ENCODE results near the gene HPS4.

Gene HPS4

DNA sequence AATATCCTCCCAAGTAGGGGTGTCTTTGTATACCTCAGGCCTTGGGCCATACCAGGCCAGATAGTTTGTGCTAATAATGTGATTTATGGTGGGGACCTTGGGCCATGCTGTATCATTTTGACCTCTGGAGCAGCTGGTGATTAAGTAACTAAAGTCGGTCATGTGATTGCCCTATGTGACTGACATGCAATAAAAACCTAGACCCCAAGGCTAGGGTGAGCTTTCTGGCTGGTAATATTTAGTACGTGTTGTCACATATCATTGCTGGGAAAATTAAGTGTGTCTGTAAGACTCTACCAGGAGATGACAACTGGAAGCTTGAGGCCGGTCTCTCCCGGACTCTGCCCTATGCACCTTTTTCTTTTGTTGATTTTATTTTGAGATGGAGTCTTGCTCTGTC is 41.3 kb upstream of the HPS4 start:
- DNase-seq (ENCODE audit: low read depth): no peak
- TF ChIP-seq MYC (IDR thresholded peaks at IDR 0.05; ENCODE audit: low read depth, low read length) (no peak), POLR2A (IDR thresholded peaks at IDR 0.05; ENCODE audit: extremely low read depth, insufficient read length) (no peak)
- TF ChIP-seq, protein P1, sequence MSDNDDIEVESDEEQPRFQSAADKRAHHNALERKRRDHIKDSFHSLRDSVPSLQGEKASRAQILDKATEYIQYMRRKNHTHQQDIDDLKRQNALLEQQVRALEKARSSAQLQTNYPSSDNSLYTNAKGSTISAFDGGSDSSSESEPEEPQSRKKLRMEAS (IDR thresholded peaks at IDR 0.05; ENCODE audit: low read depth, low read length): no peak
- TF ChIP-seq, protein P2, sequence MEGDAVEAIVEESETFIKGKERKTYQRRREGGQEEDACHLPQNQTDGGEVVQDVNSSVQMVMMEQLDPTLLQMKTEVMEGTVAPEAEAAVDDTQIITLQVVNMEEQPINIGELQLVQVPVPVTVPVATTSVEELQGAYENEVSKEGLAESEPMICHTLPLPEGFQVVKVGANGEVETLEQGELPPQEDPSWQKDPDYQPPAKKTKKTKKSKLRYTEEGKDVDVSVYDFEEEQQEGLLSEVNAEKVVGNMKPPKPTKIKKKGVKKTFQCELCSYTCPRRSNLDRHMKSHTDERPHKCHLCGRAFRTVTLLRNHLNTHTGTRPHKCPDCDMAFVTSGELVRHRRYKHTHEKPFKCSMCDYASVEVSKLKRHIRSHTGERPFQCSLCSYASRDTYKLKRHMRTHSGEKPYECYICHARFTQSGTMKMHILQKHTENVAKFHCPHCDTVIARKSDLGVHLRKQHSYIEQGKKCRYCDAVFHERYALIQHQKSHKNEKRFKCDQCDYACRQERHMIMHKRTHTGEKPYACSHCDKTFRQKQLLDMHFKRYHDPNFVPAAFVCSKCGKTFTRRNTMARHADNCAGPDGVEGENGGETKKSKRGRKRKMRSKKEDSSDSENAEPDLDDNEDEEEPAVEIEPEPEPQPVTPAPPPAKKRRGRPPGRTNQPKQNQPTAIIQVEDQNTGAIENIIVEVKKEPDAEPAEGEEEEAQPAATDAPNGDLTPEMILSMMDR (IDR thresholded peaks at IDR 0.05; ENCODE audit: low read depth, low read length): no peak
- H3K4me3 ChIP-seq (ENCODE audit: low read depth, low read length): no peak overlapping the region

DNA sequence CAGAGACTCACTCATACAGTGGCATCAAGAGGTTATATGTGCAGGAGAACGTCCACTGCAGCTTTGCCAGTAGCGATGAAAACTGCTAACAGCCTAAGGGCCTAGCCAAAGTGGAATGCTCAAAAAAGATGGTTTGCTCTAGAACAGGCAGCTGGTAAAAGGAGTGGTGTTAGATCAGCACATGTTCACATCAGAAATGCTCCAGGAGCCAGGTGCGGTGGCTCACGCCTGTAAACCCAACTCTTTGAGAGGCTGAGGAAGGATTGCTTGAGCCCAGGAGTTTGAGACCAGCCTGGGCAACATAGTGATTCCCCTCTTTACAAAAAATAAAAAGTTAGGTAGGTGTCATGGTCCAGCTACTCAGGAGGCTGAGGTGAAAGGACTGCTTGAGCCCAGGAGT is 39.0 kb upstream of the HPS4 start:
- TF ChIP-seq MYC (IDR thresholded peaks at IDR 0.05; ENCODE audit: low read depth, low read length) (no peak), POLR2A (IDR thresholded peaks at IDR 0.05; ENCODE audit: extremely low read depth, insufficient read length) (no peak)
- TF ChIP-seq, protein P1 (IDR thresholded peaks at IDR 0.05; ENCODE audit: low read depth, low read length): no peak
- TF ChIP-seq, protein P2 (IDR thresholded peaks at IDR 0.05; ENCODE audit: low read depth, low read length): no peak
- no peak for DNase-seq (ENCODE audit: low read depth)
- H3K4me3 ChIP-seq (ENCODE audit: low read depth, low read length): no peak overlapping the region

DNA sequence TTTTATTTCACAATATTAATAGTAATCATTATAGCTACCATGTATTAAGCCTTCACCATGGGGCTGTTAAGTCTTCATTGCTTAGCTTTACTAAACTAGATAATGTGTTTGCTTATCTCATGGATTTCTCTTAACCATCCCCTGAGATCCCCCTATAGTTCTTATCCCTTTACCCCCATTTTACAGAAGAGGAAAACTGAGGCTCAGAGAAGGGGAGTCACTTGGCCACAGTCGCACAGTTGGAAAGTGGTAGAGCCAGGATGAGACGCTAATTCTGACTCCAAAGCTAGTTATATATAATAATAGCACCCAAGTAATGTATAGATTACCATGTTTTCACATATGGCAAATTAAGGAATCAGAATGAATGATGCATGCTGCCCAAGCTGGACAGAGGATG is 38.4 kb upstream of the HPS4 start:
- no peak for TF ChIP-seq MYC (IDR thresholded peaks at IDR 0.05; ENCODE audit: low read depth, low read length)
- TF ChIP-seq, protein P2 (IDR thresholded peaks at IDR 0.05; ENCODE audit: low read depth, low read length): no peak
- TF ChIP-seq, protein P1 (IDR thresholded peaks at IDR 0.05; ENCODE audit: low read depth, low read length): no peak
- no peak for TF ChIP-seq POLR2A (IDR thresholded peaks at IDR 0.05; ENCODE audit: extremely low read depth, insufficient read length)
- H3K4me3 ChIP-seq (ENCODE audit: low read depth, low read length): no peak overlapping the region
- no peak for DNase-seq (ENCODE audit: low read depth)

DNA sequence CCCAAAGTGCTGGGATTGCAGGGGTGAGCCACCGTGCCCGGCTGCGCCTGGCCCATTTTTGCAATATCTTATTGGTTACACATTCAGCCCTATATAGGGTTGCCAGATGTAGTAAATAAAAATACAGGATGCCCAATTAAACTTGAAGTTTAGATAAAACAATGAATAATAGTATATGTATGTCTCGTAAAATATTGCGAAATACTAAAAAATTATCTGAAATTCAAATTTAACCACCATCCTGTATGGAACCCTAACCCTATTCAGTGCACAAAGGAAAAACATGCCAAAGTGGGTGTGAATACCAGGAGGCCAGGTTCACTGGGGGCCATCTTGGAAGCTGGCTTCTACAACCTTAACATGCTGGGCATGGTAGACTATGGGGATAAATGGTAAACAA is 33.8 kb upstream of the HPS4 start:
- no peak for DNase-seq (ENCODE audit: low read depth)
- no peak overlapping the region for H3K4me3 ChIP-seq (ENCODE audit: low read depth, low read length)
- no peak for TF ChIP-seq MYC (IDR thresholded peaks at IDR 0.05; ENCODE audit: low read depth, low read length)
- TF ChIP-seq, protein P1 (IDR thresholded peaks at IDR 0.05; ENCODE audit: low read depth, low read length): no peak
- no peak for TF ChIP-seq POLR2A (IDR thresholded peaks at IDR 0.05; ENCODE audit: extremely low read depth, insufficient read length)
- TF ChIP-seq, protein P2 (IDR thresholded peaks at IDR 0.05; ENCODE audit: low read depth, low read length): no peak

DNA sequence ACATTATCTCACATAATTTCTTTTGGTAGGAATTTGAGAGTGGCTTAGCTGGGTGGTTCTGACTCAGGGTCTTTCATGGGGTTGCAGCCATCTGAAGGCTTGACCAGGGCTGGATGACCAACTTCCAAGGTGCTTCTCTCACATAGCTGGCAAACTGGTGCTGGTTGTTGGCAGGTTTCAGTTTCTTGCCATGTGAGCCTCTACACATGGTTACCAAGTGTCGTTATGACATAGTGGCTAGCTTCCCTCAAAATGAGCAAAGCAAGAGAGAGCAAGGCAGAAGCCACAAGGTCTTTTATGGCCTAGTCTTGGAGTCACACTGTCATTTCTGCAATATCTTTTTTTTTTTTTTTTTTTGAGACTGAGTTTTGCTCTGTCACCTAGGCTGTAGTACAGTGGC is 32.9 kb upstream of the HPS4 start:
- no peak for DNase-seq (ENCODE audit: low read depth)
- H3K4me3 ChIP-seq (ENCODE audit: low read depth, low read length): no peak overlapping the region
- TF ChIP-seq POLR2A (IDR thresholded peaks at IDR 0.05; ENCODE audit: extremely low read depth, insufficient read length): no peak
- TF ChIP-seq, protein P1 (IDR thresholded peaks at IDR 0.05; ENCODE audit: low read depth, low read length): no peak
- TF ChIP-seq, protein P2 (IDR thresholded peaks at IDR 0.05; ENCODE audit: low read depth, low read length): no peak
- TF ChIP-seq MYC (IDR thresholded peaks at IDR 0.05; ENCODE audit: low read depth, low read length): no peak

DNA sequence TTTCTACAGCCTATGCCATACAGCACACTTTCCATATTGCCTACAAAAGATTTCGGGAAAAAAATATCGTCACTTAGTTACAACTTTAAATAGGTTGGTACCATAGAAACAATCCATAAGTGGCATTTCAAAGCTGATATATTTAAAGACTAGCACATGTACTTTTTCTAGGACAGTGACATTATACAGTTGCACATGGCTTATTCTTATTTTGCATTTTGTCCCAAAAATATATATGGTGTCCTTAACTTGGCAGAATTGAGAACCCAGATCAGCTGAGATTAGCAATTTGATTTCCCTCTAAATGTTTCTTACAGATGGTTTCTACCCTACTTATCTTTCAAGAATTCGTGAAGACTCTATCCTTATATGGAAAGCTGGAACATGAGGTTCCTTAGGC is 32.3 kb upstream of the HPS4 start:
- no peak for TF ChIP-seq MYC (IDR thresholded peaks at IDR 0.05; ENCODE audit: low read depth, low read length)
- TF ChIP-seq, protein P2 (IDR thresholded peaks at IDR 0.05; ENCODE audit: low read depth, low read length): no peak
- TF ChIP-seq, protein P1 (IDR thresholded peaks at IDR 0.05; ENCODE audit: low read depth, low read length): no peak
- TF ChIP-seq POLR2A (IDR thresholded peaks at IDR 0.05; ENCODE audit: extremely low read depth, insufficient read length): no peak

More for the DNA sequence above, 32.3 kb upstream of the HPS4 start:
- H3K4me3 ChIP-seq (ENCODE audit: low read depth, low read length): no peak overlapping the region
- no peak for DNase-seq (ENCODE audit: low read depth)

All from NB4 (cell line).